Measurements from ENCODE around the gene SYT5. TPM values are rescaled to one million over a fixed set of nuclear protein-coding genes. Genes with fewer than 3 reads are reported as not detected.
"Not testable (repeated sequence)": the region's sequence is repeated elsewhere in the genome, so short reads cannot be mapped to it uniquely, and the experiment has no call there.

Gene SYT5
- total and polyA plus RNA-seq, 5 donors from 2014 or later = 0.06 to 1.9 TPM; not detected in 3

- peaks cover 0 to 16% (median 5%) of the 10 kb centered on the region in 7 donors for H3K9me3 Mint-ChIP-seq
- peaks cover 5% of the 10 kb centered on the region for H3K36me3 Mint-ChIP-seq
- Histone ChIP-seq H3K4me1 (ENCODE audit: control insufficient read depth, insufficient read depth, low read length, poor library complexity, severe bottlenecking) (peaks cover 3% of the 10 kb centered on the region), H3K36me3 (ENCODE audit: control insufficient read depth, insufficient read depth, low read length) (no peaks in the 10 kb centered on the region), H3K27me3 (ENCODE audit: control insufficient read depth, insufficient read depth, low read length) (peaks cover 3% of the 10 kb centered on the region), H3K27ac (ENCODE audit: insufficient read depth, low read length, poor library complexity, severe bottlenecking) (no peak overlapping the region), H3K4me3 (ENCODE audit: low read depth, low read length) (no peak overlapping the region), H3K9me3 (ENCODE audit: control insufficient read depth in 2 of 2, low read length in 2 of 2) (peaks cover 5 to 9% of the 10 kb centered on the region in 2 experiments)
- H3K4me1 Mint-ChIP-seq = peaks cover 0 to 15% (median 8%) of the 10 kb centered on the region in 4 donors
- no peak for ATAC-seq (ENCODE audit: low read depth in 2 of 2)
- no peak overlapping the region for H3K4me3 Mint-ChIP-seq
- H3K27ac Mint-ChIP-seq = no peak overlapping the region
- no peak for DNase-seq
- H3K27me3 Mint-ChIP-seq = peaks cover 26% of the 10 kb centered on the region
These were observed 33.5 kb upstream of the SYT5 start for GRCh38 chr19:55213547-55213946.

GRCh38 chr19:55212447-55212846 lies 32.4 kb upstream of the SYT5 start:
- peak in 2 of 3 donors; percentile 32 to 61 for DNase-seq
- peaks cover 0 to 15% (median 8%) of the 10 kb centered on the region in 4 donors for H3K4me1 Mint-ChIP-seq
- H3K4me3 Mint-ChIP-seq = peak overlapping the region in 1 of 4 donors; percentile 16

GRCh38 chr19:55209693-55210472 lies 29.8 kb upstream of the SYT5 start:
- no peak for ATAC-seq (ENCODE audit: low read depth in 2 of 2)
- H3K27ac Mint-ChIP-seq = peak overlapping the region in 1 of 3 donors; percentile 96
- H3K27ac ChIP-seq (ENCODE audit: insufficient read depth, low read length, poor library complexity, severe bottlenecking) = no peak overlapping the region

More at GRCh38 chr19:55212447-55212846, 32.4 kb upstream of the SYT5 start:
- Histone ChIP-seq H3K27ac (ENCODE audit: insufficient read depth, low read length, poor library complexity, severe bottlenecking) (no peak overlapping the region), H3K4me3 (ENCODE audit: low read depth, low read length) (no peak overlapping the region), H3K4me1 (ENCODE audit: control insufficient read depth, insufficient read depth, low read length, poor library complexity, severe bottlenecking) (peaks cover 3% of the 10 kb centered on the region), H3K9me3 (ENCODE audit: control insufficient read depth in 2 of 2, low read length in 2 of 2) (peaks cover 5 to 9% of the 10 kb centered on the region in 2 experiments), H3K36me3 (ENCODE audit: control insufficient read depth, insufficient read depth, low read length) (no peaks in the 10 kb centered on the region), H3K27me3 (ENCODE audit: control insufficient read depth, insufficient read depth, low read length) (peaks cover 3% of the 10 kb centered on the region)
- H3K27me3 Mint-ChIP-seq = peaks cover 22% of the 10 kb centered on the region
- H3K27ac Mint-ChIP-seq = peak overlapping the region in 1 of 3 donors; percentile 43
- H3K9me3 Mint-ChIP-seq = peaks cover 0 to 16% (median 5%) of the 10 kb centered on the region in 7 donors
- ATAC-seq (ENCODE audit: low read depth in 2 of 2) = peak in 1 of 2 donors; percentile 43
- peaks cover 5% of the 10 kb centered on the region for H3K36me3 Mint-ChIP-seq

GRCh38 chr19:55208880-55209692 lies 29.0 kb upstream of the SYT5 start, which contains the start of gene PTPRH:
Gene PTPRH, minus strand, starts transcription at chr19:55209501. Its CDS starts 68 bp downstream, at chr19:55209433.
- Mint-ChIP-seq H3K4me3 (peak within 1 kb of the TSS in 1 of 4 donors; percentile 10), H3K27me3 (peaks cover 37% of the 10 kb centered on the region), H3K36me3 (peaks cover 5% of the 10 kb centered on the region), H3K27ac (peak within 1 kb of the TSS in 1 of 3 donors; percentile 96), H3K4me1 (no peaks in the 10 kb centered on the region), H3K9me3 (peaks cover 0 to 10% (median 4%) of the 10 kb centered on the region in 7 donors)
- H3K4me1 ChIP-seq (ENCODE audit: control insufficient read depth, insufficient read depth, low read length, poor library complexity, severe bottlenecking) = no peaks in the 10 kb centered on the region
- peaks cover 5 to 9% of the 10 kb centered on the region in 2 experiments for H3K9me3 ChIP-seq (ENCODE audit: control insufficient read depth in 2 of 2, low read length in 2 of 2)
- ATAC-seq (ENCODE audit: low read depth in 2 of 2) = no peak
- H3K36me3 ChIP-seq (ENCODE audit: control insufficient read depth, insufficient read depth, low read length) = no peaks in the 10 kb centered on the region
- no peak within 1 kb of the TSS for H3K4me3 ChIP-seq (ENCODE audit: low read depth, low read length)
- no peak for DNase-seq
- no peaks in the 10 kb centered on the region for H3K27me3 ChIP-seq (ENCODE audit: control insufficient read depth, insufficient read depth, low read length)
- no peak within 1 kb of the TSS for H3K27ac ChIP-seq (ENCODE audit: insufficient read depth, low read length, poor library complexity, severe bottlenecking)

More at GRCh38 chr19:55209693-55210472, 29.8 kb upstream of the SYT5 start:
- H3K27me3 Mint-ChIP-seq = peaks cover 32% of the 10 kb centered on the region
- H3K4me3 ChIP-seq (ENCODE audit: low read depth, low read length) = no peak overlapping the region
- H3K4me1 ChIP-seq (ENCODE audit: control insufficient read depth, insufficient read depth, low read length, poor library complexity, severe bottlenecking) = no peaks in the 10 kb centered on the region
- peaks cover 0 to 12% (median 4%) of the 10 kb centered on the region in 7 donors for H3K9me3 Mint-ChIP-seq
- no peaks in the 10 kb centered on the region for H3K36me3 ChIP-seq (ENCODE audit: control insufficient read depth, insufficient read depth, low read length)
- H3K4me1 Mint-ChIP-seq = no peaks in the 10 kb centered on the region
- no peak for DNase-seq
- peaks cover 5% of the 10 kb centered on the region for H3K36me3 Mint-ChIP-seq
- no peaks in the 10 kb centered on the region for H3K27me3 ChIP-seq (ENCODE audit: control insufficient read depth, insufficient read depth, low read length)
- peak overlapping the region in 1 of 4 donors; percentile 10 for H3K4me3 Mint-ChIP-seq
- H3K9me3 ChIP-seq (ENCODE audit: control insufficient read depth in 2 of 2, low read length in 2 of 2) = peaks cover 5 to 9% of the 10 kb centered on the region in 2 experiments

GRCh38 chr19:55206664-55207500 lies 26.8 kb upstream of the SYT5 start:
- no peaks in the 10 kb centered on the region for H3K4me1 ChIP-seq (ENCODE audit: control insufficient read depth, insufficient read depth, low read length, poor library complexity, severe bottlenecking)
- DNase-seq (peak in 1 of 3 donors; percentile 25), ATAC-seq (ENCODE audit: low read depth in 2 of 2) (peak in 1 of 2 donors; percentile 55)
- no peaks in the 10 kb centered on the region for H3K36me3 ChIP-seq (ENCODE audit: control insufficient read depth, insufficient read depth, low read length)
- Mint-ChIP-seq H3K27me3 (peaks cover 43% of the 10 kb centered on the region), H3K27ac (peak overlapping the region in 2 of 3 donors; percentile 58 to 66), H3K4me1 (no peaks in the 10 kb centered on the region), H3K36me3 (no peaks in the 10 kb centered on the region), H3K4me3 (no peak overlapping the region), H3K9me3 (peaks cover 0 to 4% (median 0%) of the 10 kb centered on the region in 7 donors)
- H3K9me3 ChIP-seq (ENCODE audit: control insufficient read depth in 2 of 2, low read length in 2 of 2) = no peaks in the 10 kb centered on the region
- no peak overlapping the region for H3K4me3 ChIP-seq (ENCODE audit: low read depth, low read length)
- no peak overlapping the region for H3K27ac ChIP-seq (ENCODE audit: insufficient read depth, low read length, poor library complexity, severe bottlenecking)
- H3K27me3 ChIP-seq (ENCODE audit: control insufficient read depth, insufficient read depth, low read length) = no peaks in the 10 kb centered on the region

- peaks cover 43% of the 10 kb centered on the region for H3K27me3 Mint-ChIP-seq
- H3K27ac Mint-ChIP-seq; ATAC-seq (ENCODE audit: low read depth in 2 of 2); H3K9me3 Mint-ChIP-seq; H3K4me1 ChIP-seq (ENCODE audit: control insufficient read depth, insufficient read depth, low read length, poor library complexity, severe bottlenecking); H3K36me3 Mint-ChIP-seq; DNase-seq; H3K4me1 Mint-ChIP-seq; H3K27me3 ChIP-seq (ENCODE audit: control insufficient read depth, insufficient read depth, low read length); H3K9me3 ChIP-seq (ENCODE audit: control insufficient read depth in 2 of 2, low read length in 2 of 2); H3K36me3 ChIP-seq (ENCODE audit: control insufficient read depth, insufficient read depth, low read length); H3K4me3 ChIP-seq (ENCODE audit: low read depth, low read length); H3K4me3 Mint-ChIP-seq; H3K27ac ChIP-seq (ENCODE audit: insufficient read depth, low read length, poor library complexity, severe bottlenecking): not testable (repeated sequence)
These were observed 22.1 kb upstream of the SYT5 start for GRCh38 chr19:55202199-55202598.

- H3K4me1 ChIP-seq (ENCODE audit: control insufficient read depth, insufficient read depth, low read length, poor library complexity, severe bottlenecking) = no peaks in the 10 kb centered on the region
- ATAC-seq (ENCODE audit: low read depth in 2 of 2) (no peak), DNase-seq (no peak)
- H3K27ac ChIP-seq (ENCODE audit: insufficient read depth, low read length, poor library complexity, severe bottlenecking) = no peak overlapping the region
- Mint-ChIP-seq H3K27me3 (peaks cover 29% of the 10 kb centered on the region), H3K4me3 (no peak overlapping the region), H3K4me1 (no peaks in the 10 kb centered on the region), H3K9me3 (no peaks in the 10 kb centered on the region), H3K36me3 (no peaks in the 10 kb centered on the region), H3K27ac (no peak overlapping the region)
- no peak overlapping the region for H3K4me3 ChIP-seq (ENCODE audit: low read depth, low read length)
- no peaks in the 10 kb centered on the region for H3K9me3 ChIP-seq (ENCODE audit: control insufficient read depth in 2 of 2, low read length in 2 of 2)
- no peaks in the 10 kb centered on the region for H3K27me3 ChIP-seq (ENCODE audit: control insufficient read depth, insufficient read depth, low read length)
- no peaks in the 10 kb centered on the region for H3K36me3 ChIP-seq (ENCODE audit: control insufficient read depth, insufficient read depth, low read length)
These were observed 19.6 kb upstream of the SYT5 start for GRCh38 chr19:55199620-55200204.

All from CD4-positive, CD25-positive, alpha-beta regulatory T cell (primary cell).